T47D (cell line): ENCODE results near the gene PXDN.

Source experiments
- DNase-seq, 2 experiments: peaks; one replicate each; pipeline versions ENCODE4 v3.0.0 to v3.0.0-alpha.2; 2011 to 2012; ENCODE audit warnings: low read depth in 1 of 2, low spot score in 1 of 2
- JUND ChIP-seq: IDR thresholded peaks from 2 replicates; pipeline ENCODE4 v1.6.1; 2012; ENCODE audit warnings: low read depth
- in situ Hi-C: cut with HindIII; loops from 2 replicates; pipeline ENCODE4 v1.10.0; 2016; ENCODE audit warnings: low sequenced_read_pairs, low pct_unique_long_range_greater_than_20kb

The PXDN gene

DNA sequence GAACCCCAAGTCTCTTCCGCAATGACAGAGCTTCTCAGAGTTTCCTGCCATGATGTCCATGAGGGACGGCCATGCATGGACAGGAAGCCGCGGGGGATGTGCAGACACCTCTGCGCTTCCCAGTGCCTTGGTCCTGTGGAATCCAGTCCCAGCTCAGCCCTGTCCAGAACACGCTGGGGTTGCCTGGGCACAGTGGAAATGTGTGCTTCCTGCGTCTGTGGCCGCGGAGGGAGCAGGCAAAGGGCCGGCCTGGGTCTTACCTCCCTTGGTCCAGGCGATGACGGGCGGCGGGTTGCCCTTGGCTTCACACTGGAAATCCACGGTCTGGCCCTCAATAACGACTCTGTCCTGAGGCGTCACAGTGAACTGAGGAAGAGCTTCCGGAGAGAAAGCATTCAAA is 79.6 kb downstream of the PXDN start:
- no peak for DNase-seq
- in situ Hi-C loops, result no loop called here
- no peak for TF ChIP-seq JUND

DNA sequence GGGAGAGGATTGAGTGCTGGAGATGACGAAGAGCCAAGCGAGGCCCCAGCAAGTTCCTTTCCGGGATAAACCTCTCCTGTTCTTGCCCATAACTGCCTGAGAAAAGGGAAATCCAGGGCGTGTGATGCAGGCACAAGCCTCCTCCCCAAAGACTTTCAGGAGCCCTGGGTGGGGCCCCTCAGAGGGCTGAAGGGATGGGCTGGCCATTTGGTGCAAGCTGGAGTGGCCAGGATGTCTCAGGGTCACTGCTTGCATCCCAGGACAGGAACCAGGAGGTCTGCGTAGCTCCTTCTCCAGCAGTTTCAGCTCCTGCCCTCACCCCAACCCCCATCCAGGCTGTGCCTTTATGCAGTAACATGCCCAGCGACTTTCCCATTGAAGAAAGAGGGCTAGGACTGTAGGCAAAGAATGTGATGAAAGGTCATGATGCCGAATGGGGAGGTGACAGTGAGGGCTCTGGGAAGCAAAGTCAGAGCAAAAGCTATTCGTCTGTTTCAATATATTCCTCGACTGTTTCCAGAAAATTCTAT is 80.2 kb downstream of the PXDN start:
- DNase-seq, result no peak
- in situ Hi-C loops, result no loop called here
- TF ChIP-seq JUND, result no peak

- in situ Hi-C loops, result no loop called here
- no peak for TF ChIP-seq JUND
- no peak for DNase-seq
Measured at GRCh38 chr2:1663621-1664020, 80.7 kb downstream of the PXDN start.

- TF ChIP-seq JUND, result no peak
- in situ Hi-C loops, result no loop called here
- DNase-seq, result no peak
Measured at GRCh38 chr2:1662606-1663180, 81.6 kb downstream of the PXDN start.

DNA sequence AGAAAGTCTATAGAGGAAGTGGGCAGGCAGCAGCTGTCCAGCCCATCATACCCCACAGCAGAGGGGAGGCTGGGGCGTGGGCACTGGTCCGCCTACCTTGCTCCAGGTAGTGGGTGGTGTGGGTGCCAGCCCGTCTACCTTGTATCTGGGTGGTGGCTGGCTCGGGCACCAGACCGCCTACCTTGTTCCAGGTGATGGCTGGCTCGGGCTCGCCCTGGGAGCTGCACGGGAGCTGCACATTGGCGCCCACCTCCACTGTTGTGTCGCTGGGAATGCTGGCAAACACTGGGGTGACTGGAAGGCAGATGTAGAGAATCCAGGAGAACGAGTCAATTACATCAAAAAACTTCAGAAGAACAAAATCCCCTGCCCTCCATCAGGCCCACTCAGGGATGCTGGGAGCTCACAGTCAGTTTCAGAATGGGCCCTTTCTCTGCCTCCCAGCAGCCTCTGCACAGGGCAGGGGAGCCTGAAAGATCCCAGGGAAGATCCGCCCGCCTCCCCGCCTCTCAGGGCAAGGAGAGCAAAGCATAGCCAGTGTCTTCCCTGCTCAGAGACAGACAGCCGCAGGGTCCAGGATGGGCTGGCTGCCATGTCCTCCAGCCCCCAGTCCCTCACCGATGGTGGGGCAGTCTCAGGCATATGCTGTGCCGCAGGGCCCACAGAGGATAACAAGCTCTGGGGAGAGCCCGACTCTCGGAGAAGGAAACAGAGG is 82.3 kb downstream of the PXDN start:
- no peak for DNase-seq
- in situ Hi-C loops, result no loop called here
- no peak for TF ChIP-seq JUND

GRCh38 chr2:1660656-1661640 is 83.4 kb downstream of the PXDN start:
- DNase-seq, result no peak
- in situ Hi-C loops, result no loop called here
- TF ChIP-seq JUND, result no peak

- DNase-seq, result no peak
- TF ChIP-seq JUND, result no peak
- in situ Hi-C loops, result no loop called here
Measured at GRCh38 chr2:1659951-1660565, 84.3 kb downstream of the PXDN start.

- DNase-seq, result no peak
- in situ Hi-C loops, result no loop called here
- TF ChIP-seq JUND, result no peak
Measured at GRCh38 chr2:1658394-1659151, 85.7 kb downstream of the PXDN start.

GRCh38 chr2:1656961-1657841 is 87.1 kb downstream of the PXDN start:
- TF ChIP-seq JUND, result no peak
- peak in 1 of 2 experiments; percentile 21 for DNase-seq

GRCh38 chr2:1656326-1656960 is 87.9 kb downstream of the PXDN start:
- TF ChIP-seq JUND, result no peak
- in situ Hi-C loops, result no loop called here
- DNase-seq, result no peak

More at GRCh38 chr2:1656961-1657841, 87.1 kb downstream of the PXDN start:
- in situ Hi-C loops, result no loop called here
